AG09309 (cell line): Measurements from ENCODE around the gene ATP5PB.

Experiments
- DNase-seq: peaks from one replicate; pipeline ENCODE4 v3.0.0-alpha.2; 2010; ENCODE audit warnings: low read depth
- H3K4me3 ChIP-seq: 2 replicates; pipeline ENCODE4 v1.5.1; 2011; ENCODE audit warnings: mild to moderate bottlenecking, low read depth, low read length, moderate library complexity; ENCODE audit not compliant: control insufficient read depth
- CTCF ChIP-seq: IDR thresholded peaks from 2 replicates; pipeline ENCODE4 v1.5.1; 2011; ENCODE audit warnings: mild to moderate bottlenecking, low read depth, low read length, inconsistent platforms; ENCODE audit not compliant: insufficient read depth, control insufficient read depth; ENCODE audit errors: missing control alignments

The ATP5PB gene

GRCh38 chr1:111453706-111454105 lies 4.4 kb downstream of the ATP5PB start:
- H3K4me3 ChIP-seq: no peak overlapping the region
- no peak for TF ChIP-seq CTCF
- DNase-seq: no peak

- no peak for TF ChIP-seq CTCF
- no peak for DNase-seq
- H3K4me3 ChIP-seq: no peak overlapping the region
These were observed 5.8 kb downstream of the ATP5PB start for GRCh38 chr1:111454859-111455641.

GRCh38 chr1:111455642-111456031 lies 6.4 kb downstream of the ATP5PB start:
- no peak overlapping the region for H3K4me3 ChIP-seq
- no peak for DNase-seq
- no peak for TF ChIP-seq CTCF

GRCh38 chr1:111461765-111462164 lies 12.5 kb downstream of the ATP5PB start:
- TF ChIP-seq CTCF: no peak
- H3K4me3 ChIP-seq: no peak overlapping the region
- no peak for DNase-seq

- H3K4me3 ChIP-seq: no peak overlapping the region
- DNase-seq: no peak
- no peak for TF ChIP-seq CTCF
These were observed 13.2 kb downstream of the ATP5PB start for GRCh38 chr1:111462370-111463028.

- no peak for DNase-seq
- TF ChIP-seq CTCF: no peak
- no peak overlapping the region for H3K4me3 ChIP-seq
These were observed 13.9 kb downstream of the ATP5PB start for GRCh38 chr1:111463029-111463683.
